HepG2 (cell line): ENCODE data around the gene ARGLU1. TPM values are rescaled to one million over a fixed set of nuclear protein-coding genes. Genes with fewer than 3 reads are reported as not detected.

ENCODE experiments used
- ATAD3A ChIP-seq: sonication (generic); formaldehyde crosslinking; IDR thresholded peaks from 2 replicates; pipeline ENCODE4 v1.4.0; 2020; ENCODE audit warnings: missing genetic modification reagents
- CHD2 ChIP-seq: IDR thresholded peaks from 2 replicates; pipeline ENCODE4 v1.6.1; 2011; ENCODE audit warnings: low read depth, low read length, improper control_type of control experiment
- EZH2 ChIP-seq: conservative IDR thresholded peaks from 2 replicates; pipeline ENCODE4 v1.6.1; 2012; ENCODE audit warnings: mild to moderate bottlenecking, low read depth, low read length, moderate library complexity
- GABPB1 ChIP-seq: IDR thresholded peaks from 2 replicates; pipeline ENCODE4 v1.6.1; 2016; ENCODE audit warnings: mild to moderate bottlenecking, missing genetic modification reagents, moderate library complexity, missing compliant biosample characterization
- KDM2A ChIP-seq: sonication (generic); formaldehyde crosslinking; IDR thresholded peaks from 2 replicates; pipeline ENCODE4 v1.4.0; 2020; ENCODE audit warnings: low read depth, missing genetic modification reagents, borderline replicate concordance
- RAD21 ChIP-seq: fragments of 450-650 bp; formaldehyde crosslinking; IDR thresholded peaks from 2 replicates; pipeline ENCODE4 v1.5.0; 2020; ENCODE audit warnings: mild to moderate bottlenecking
- STAG1 ChIP-seq: sonication (generic); formaldehyde crosslinking; IDR thresholded peaks from 2 replicates; pipeline ENCODE4 v1.4.0; 2020; ENCODE audit warnings: missing genetic modification reagents
- UBTF ChIP-seq: sonication (generic); formaldehyde crosslinking; IDR thresholded peaks from 2 replicates; pipeline ENCODE4 v1.4.0; 2020; ENCODE audit warnings: mild to moderate bottlenecking, missing genetic modification reagents
- ZNF142 ChIP-seq: sonication (generic); formaldehyde crosslinking; IDR thresholded peaks from 2 replicates; pipeline ENCODE4 v1.4.0; 2020; ENCODE audit warnings: missing genetic modification reagents
- polyA plus RNA-seq, 8 experiments: library from polyadenylated mRNA; depleted of rRNA in 3 of 8; stranded (reverse) in 7 of 8; unstranded in 1 of 8; fragments of >200 nt; fragmentation: Illumina TruSeq in 4 of 8; extraction: Trizol in 4 of 8; gene quantifications; 2 replicates each; pipeline versions ENCODE4 v1.2.1 to v1.2.3, GENCODE V29; 2011 to 2016; ENCODE audit warnings: low read depth in 4 of 8, missing spikeins in 1 of 8, mixed read lengths in 1 of 8; ENCODE audit not compliant: insufficient read depth in 1 of 8
- total RNA-seq, 5 experiments: library from RNA; depleted of rRNA; stranded (reverse); fragments of >200 nt; fragmentation: Illumina TruSeq; extraction: Trizol; gene quantifications; 2 replicates each; pipeline ENCODE4 v1.2.3, GENCODE V29; 2016; ENCODE audit warnings: low read depth in 1 of 5
- TF ChIP-seq, protein P1 (sequence below): sonication (generic); formaldehyde crosslinking; IDR thresholded peaks from 2 replicates; pipeline ENCODE4 v1.4.0; 2020; ENCODE audit warnings: missing genetic modification reagents
- TF ChIP-seq, protein P2 (sequence below): sonication (generic); formaldehyde crosslinking; IDR thresholded peaks from 2 replicates; pipeline ENCODE4 v1.4.0; 2020; ENCODE audit warnings: missing genetic modification reagents, borderline replicate concordance

The ARGLU1 gene
- total and polyA plus RNA-seq, 2 of the 13 experiments (the other 11 are each of a cell fraction or from before 2014, with no cell fraction given) = 47.1 to 70.6 TPM

- TF ChIP-seq UBTF (CRISPR knock-in tag) (peak; percentile 34; the same call in 1 of the 2 replicates), RAD21 (CRISPR knock-in tag) (peak; percentile 81), CHD2 (0 out of 2 replicates have a peak, but pooled peaks have one; percentile 40), EZH2 (0 out of 2 replicates have a peak, but pooled peaks have one; percentile 27), STAG1 (CRISPR knock-in tag) (peak; percentile 83), ZNF142 (CRISPR knock-in tag) (peak; percentile 84), GABPB1 (CRISPR knock-in tag) (peak; percentile 43), KDM2A (CRISPR knock-in tag) (peak; percentile 63; the same call in 1 of the 2 replicates), ATAD3A (CRISPR knock-in tag) (no peak)
- TF ChIP-seq, protein P1, sequence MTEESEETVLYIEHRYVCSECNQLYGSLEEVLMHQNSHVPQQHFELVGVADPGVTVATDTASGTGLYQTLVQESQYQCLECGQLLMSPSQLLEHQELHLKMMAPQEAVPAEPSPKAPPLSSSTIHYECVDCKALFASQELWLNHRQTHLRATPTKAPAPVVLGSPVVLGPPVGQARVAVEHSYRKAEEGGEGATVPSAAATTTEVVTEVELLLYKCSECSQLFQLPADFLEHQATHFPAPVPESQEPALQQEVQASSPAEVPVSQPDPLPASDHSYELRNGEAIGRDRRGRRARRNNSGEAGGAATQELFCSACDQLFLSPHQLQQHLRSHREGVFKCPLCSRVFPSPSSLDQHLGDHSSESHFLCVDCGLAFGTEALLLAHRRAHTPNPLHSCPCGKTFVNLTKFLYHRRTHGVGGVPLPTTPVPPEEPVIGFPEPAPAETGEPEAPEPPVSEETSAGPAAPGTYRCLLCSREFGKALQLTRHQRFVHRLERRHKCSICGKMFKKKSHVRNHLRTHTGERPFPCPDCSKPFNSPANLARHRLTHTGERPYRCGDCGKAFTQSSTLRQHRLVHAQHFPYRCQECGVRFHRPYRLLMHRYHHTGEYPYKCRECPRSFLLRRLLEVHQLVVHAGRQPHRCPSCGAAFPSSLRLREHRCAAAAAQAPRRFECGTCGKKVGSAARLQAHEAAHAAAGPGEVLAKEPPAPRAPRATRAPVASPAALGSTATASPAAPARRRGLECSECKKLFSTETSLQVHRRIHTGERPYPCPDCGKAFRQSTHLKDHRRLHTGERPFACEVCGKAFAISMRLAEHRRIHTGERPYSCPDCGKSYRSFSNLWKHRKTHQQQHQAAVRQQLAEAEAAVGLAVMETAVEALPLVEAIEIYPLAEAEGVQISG (CRISPR knock-in tag) = 0 out of 2 replicates have a peak, but pooled peaks have one; percentile 22
- TF ChIP-seq, protein P2, sequence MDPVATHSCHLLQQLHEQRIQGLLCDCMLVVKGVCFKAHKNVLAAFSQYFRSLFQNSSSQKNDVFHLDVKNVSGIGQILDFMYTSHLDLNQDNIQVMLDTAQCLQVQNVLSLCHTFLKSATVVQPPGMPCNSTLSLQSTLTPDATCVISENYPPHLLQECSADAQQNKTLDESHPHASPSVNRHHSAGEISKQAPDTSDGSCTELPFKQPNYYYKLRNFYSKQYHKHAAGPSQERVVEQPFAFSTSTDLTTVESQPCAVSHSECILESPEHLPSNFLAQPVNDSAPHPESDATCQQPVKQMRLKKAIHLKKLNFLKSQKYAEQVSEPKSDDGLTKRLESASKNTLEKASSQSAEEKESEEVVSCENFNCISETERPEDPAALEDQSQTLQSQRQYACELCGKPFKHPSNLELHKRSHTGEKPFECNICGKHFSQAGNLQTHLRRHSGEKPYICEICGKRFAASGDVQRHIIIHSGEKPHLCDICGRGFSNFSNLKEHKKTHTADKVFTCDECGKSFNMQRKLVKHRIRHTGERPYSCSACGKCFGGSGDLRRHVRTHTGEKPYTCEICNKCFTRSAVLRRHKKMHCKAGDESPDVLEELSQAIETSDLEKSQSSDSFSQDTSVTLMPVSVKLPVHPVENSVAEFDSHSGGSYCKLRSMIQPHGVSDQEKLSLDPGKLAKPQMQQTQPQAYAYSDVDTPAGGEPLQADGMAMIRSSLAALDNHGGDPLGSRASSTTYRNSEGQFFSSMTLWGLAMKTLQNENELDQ (CRISPR knock-in tag) = no peak
Measured at GRCh38 chr13:106533101-106533942, 34.6 kb downstream of the ARGLU1 start (continued).
